ENCODE data around the gene ACOT4.
"Not testable (repeated sequence)": the region's sequence is repeated elsewhere in the genome, so short reads cannot be mapped to it uniquely, and the experiment has no call there.

Gene ACOT4

DNA sequence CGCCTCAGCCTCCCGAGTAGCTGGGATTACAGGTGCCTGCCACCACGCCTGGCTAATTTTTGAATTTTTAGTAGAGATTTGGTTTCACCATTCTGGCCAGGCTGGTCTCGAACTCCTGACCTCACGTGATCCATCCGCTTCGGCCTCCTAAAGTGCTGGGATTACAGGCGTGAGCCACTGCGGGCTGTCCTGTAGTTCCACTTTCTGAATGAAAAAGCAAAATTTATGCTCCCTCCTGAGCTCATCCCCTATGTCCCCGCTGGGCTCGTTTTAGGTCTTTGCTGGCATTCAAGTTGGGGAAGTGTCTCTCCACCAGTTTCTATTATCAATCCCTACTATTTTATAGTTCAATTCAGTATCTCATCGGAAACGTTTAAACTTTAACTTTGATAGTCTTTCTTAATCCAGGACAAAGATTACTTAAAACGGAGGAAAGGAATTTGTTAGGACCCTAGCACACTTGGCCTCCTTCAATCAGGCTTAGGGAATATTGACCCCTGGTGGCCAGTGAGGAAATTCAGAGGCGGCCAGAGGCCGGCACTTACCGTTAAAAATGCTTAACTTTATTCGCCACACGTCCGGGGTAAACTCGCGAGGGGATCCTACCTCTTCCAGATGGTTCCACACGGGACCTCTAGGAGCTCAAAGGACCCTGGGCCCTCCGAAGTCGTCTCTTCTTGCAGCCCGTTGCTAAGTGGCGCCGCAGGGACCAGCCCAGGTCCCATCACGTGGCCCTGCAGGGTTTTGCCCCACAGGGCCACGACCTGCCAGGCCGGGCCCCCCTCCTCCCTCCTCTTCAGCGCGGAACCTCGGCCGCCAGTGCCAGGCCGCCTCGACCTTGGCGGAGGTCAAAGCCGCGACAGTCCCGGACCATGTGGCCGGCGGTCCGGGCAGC, 41.7 kb downstream of the ACOT4 start:
- DNase-seq (ENCODE audit: low read depth in 2 of 2), result peak; percentile 20 to 36

- peak in 1 of 2 donors; percentile 5 for DNase-seq (ENCODE audit: low read depth in 2 of 2)
Observed at GRCh38 chr14:73634011-73634833, 42.5 kb downstream of the ACOT4 start.

- DNase-seq (ENCODE audit: low read depth in 2 of 2), result not testable (repeated sequence)
Observed at GRCh38 chr14:73636355-73636754, 44.7 kb downstream of the ACOT4 start.

DNA sequence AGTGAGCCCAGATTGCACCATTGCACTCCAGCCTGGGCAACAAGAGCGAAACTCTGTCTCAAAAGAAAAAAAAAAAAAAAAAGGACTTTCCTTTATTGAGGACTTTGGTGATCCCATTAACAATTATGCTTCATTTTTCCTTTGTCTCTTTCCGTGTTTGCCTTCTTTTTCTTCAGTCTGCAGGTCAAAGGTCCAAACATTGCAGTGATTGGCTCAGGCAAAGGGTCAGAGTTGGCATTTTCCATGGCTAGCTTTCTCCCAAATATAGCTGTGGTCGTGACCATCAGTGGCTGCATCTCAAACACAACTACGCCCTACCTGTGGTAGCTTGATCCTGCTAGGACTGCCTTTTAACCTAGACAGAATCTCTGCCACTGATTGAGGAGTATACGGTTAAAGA, 46.2 kb downstream of the ACOT4 start:
- DNase-seq (ENCODE audit: low read depth in 2 of 2), result no peak

GRCh38 chr14:73640796-73641365, 49.2 kb downstream of the ACOT4 start:
- DNase-seq (ENCODE audit: low read depth in 2 of 2), result no peak

DNA sequence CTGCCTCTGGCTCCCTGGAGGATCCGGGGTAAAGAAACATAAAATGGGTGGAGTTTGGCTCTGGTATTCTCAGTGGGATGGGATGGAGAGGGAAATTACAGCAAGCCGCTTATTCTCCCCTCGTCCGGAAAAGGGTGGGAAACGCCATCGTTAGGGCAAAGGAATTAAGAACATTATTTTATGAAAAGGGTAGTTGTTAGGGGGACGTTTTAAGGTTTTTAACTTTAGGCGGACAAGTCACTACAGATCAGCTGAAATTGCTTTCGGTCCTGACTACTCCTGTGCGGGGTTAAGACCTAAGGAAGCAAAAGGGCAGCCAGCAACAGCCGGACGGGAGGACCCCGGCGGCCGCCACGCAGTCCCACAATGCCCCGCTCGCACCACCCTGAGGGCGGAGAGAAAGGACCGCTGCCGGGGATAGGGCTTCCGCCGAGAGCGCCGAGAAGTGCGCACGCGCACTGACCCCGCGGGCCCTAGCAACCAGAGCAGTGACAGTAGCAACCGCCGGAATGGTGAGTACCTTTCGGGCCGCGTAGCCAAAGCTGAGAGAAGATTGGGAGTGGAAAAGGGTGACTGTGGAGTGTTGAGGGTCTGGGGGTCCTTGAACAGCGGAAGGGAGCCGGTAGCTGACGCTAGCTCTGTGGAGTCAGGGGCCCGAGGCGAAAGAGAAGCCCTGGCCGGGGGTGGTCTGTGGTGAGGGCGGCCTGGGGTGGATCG, 53.0 kb downstream of the ACOT4 start, which contains the start of gene DNAL1:
Gene DNAL1, plus strand, starts transcription at position 456 of the 717 bp plus-strand sequence. Its CDS starts 54 bp downstream, at position 510.
- DNase-seq (ENCODE audit: low read depth in 2 of 2), result peak; percentile 87 to 91

DNA sequence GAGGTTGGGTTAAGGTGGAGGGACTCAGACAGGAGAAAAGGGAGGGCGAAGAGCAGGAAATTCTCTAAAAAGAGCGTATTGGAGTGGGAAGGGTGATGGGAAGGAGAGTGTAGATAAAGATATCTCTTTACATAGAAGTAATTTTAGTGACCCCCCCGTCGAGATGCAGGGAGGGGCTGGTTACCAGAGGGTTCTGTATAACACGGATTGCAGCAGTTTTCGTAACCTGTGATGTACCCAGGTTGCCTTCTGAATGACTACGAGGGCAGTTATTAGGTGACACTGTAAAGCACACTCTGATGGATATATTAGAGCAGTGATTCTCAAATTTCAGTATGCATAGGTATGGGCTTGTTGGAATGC, 53.6 kb downstream of the ACOT4 start:
- no peak for DNase-seq (ENCODE audit: low read depth in 2 of 2)
